ENCODE data around the gene TM6SF1.

TM6SF1 gene

GRCh38 chr15:83065431-83065830 lies 42.0 kb upstream of the TM6SF1 start:
- H3K27me3 ChIP-seq (ENCODE audit: insufficient read depth, low read length) = no peaks in the 10 kb centered on the region
- no peaks in the 10 kb centered on the region for H3K9me2 ChIP-seq (ENCODE audit: low read depth, low read length)
- H3K79me2 ChIP-seq (ENCODE audit: insufficient read depth, low read length) = peaks cover 63% of the 10 kb centered on the region
- peaks cover 6% of the 10 kb centered on the region; the same call in 1 of the 2 replicates for H3K9me3 ChIP-seq (ENCODE audit: low read length)
- peaks cover 6% of the 10 kb centered on the region; the same call in 1 of the 2 replicates for H3F3A ChIP-seq (ENCODE audit: insufficient read depth, low read length)
- peaks cover 52% of the 10 kb centered on the region for H3K4me1 ChIP-seq (ENCODE audit: insufficient read depth, low read length, severe bottlenecking)
- peak overlapping the region; percentile 92 for H3K9ac ChIP-seq (ENCODE audit: low read length)
- peaks cover 40% of the 10 kb centered on the region for H3K36me3 ChIP-seq (ENCODE audit: insufficient read depth, low read length)
- H3K4me2 ChIP-seq (ENCODE audit: low read length) = peak overlapping the region; percentile 86
- TF ChIP-seq EZH2 (IDR thresholded peaks at IDR 0.05; ENCODE audit: borderline replicate concordance, low read length) = no peak
- no peak for TF ChIP-seq CTCF (IDR thresholded peaks at IDR 0.05; ENCODE audit: low read length)
- no peak overlapping the region for H2AFZ ChIP-seq (ENCODE audit: low read length)
- peak overlapping the region; percentile 67 for H3K27ac ChIP-seq (ENCODE audit: low read depth, low read length, poor library complexity, severe bottlenecking)
- H4K20me1 ChIP-seq (ENCODE audit: insufficient read depth, low read length) = no peaks in the 10 kb centered on the region
- peak overlapping the region; percentile 89 for H3K4me3 ChIP-seq (ENCODE audit: low read depth, low read length, poor library complexity, severe bottlenecking)

- H3F3A ChIP-seq (ENCODE audit: insufficient read depth, low read length) = peaks cover 6% of the 10 kb centered on the region; the same call in 1 of the 2 replicates
- peaks cover 52% of the 10 kb centered on the region for H3K4me1 ChIP-seq (ENCODE audit: insufficient read depth, low read length, severe bottlenecking)
- H3K4me3 ChIP-seq (ENCODE audit: low read depth, low read length, poor library complexity, severe bottlenecking) = peak overlapping the region; percentile 89
- H3K27me3 ChIP-seq (ENCODE audit: insufficient read depth, low read length) = no peaks in the 10 kb centered on the region
- H3K9me3 ChIP-seq (ENCODE audit: low read length) = peaks cover 6% of the 10 kb centered on the region; the same call in 1 of the 2 replicates
- no peak for TF ChIP-seq EZH2 (IDR thresholded peaks at IDR 0.05; ENCODE audit: borderline replicate concordance, low read length)
- no peak for TF ChIP-seq CTCF (IDR thresholded peaks at IDR 0.05; ENCODE audit: low read length)
- H3K79me2 ChIP-seq (ENCODE audit: insufficient read depth, low read length) = peaks cover 56% of the 10 kb centered on the region
- H3K9ac ChIP-seq (ENCODE audit: low read length) = peak overlapping the region; percentile 92
- peak overlapping the region; percentile 86 for H3K4me2 ChIP-seq (ENCODE audit: low read length)
- H3K9me2 ChIP-seq (ENCODE audit: low read depth, low read length) = no peaks in the 10 kb centered on the region
- peaks cover 35% of the 10 kb centered on the region for H3K36me3 ChIP-seq (ENCODE audit: insufficient read depth, low read length)
- H4K20me1 ChIP-seq (ENCODE audit: insufficient read depth, low read length) = no peaks in the 10 kb centered on the region
- no peak overlapping the region for H2AFZ ChIP-seq (ENCODE audit: low read length)
- H3K27ac ChIP-seq (ENCODE audit: low read depth, low read length, poor library complexity, severe bottlenecking) = peak overlapping the region; percentile 67
These were observed 41.3 kb upstream of the TM6SF1 start for GRCh38 chr15:83066034-83066733.

GRCh38 chr15:83066734-83067637 lies 40.5 kb upstream of the TM6SF1 start, which contains the start of gene BTBD1:
TSS of gene BTBD1 (minus strand) at chr15:83067252. CDS start at chr15:83067151, 101 bp downstream.
- Histone ChIP-seq H3K9me2 (ENCODE audit: low read depth, low read length) (no peaks in the 10 kb centered on the region), H3F3A (ENCODE audit: insufficient read depth, low read length) (peaks cover 6% of the 10 kb centered on the region; the same call in 1 of the 2 replicates), H3K79me2 (ENCODE audit: insufficient read depth, low read length) (peaks cover 48% of the 10 kb centered on the region), H3K27ac (ENCODE audit: low read depth, low read length, poor library complexity, severe bottlenecking) (peak within 1 kb of the TSS; percentile 72), H3K27me3 (ENCODE audit: insufficient read depth, low read length) (no peaks in the 10 kb centered on the region), H3K36me3 (ENCODE audit: insufficient read depth, low read length) (peaks cover 27% of the 10 kb centered on the region), H3K4me1 (ENCODE audit: insufficient read depth, low read length, severe bottlenecking) (peaks cover 48% of the 10 kb centered on the region), H2AFZ (ENCODE audit: low read length) (peak within 1 kb of the TSS; percentile 97), H4K20me1 (ENCODE audit: insufficient read depth, low read length) (no peaks in the 10 kb centered on the region), H3K9me3 (ENCODE audit: low read length) (peaks cover 6% of the 10 kb centered on the region; the same call in 1 of the 2 replicates), H3K9ac (ENCODE audit: low read length) (peak within 1 kb of the TSS; percentile 92), H3K4me3 (ENCODE audit: low read depth, low read length, poor library complexity, severe bottlenecking) (peak within 1 kb of the TSS; percentile 89), H3K4me2 (ENCODE audit: low read length) (peak within 1 kb of the TSS; percentile 86)
- TF ChIP-seq CTCF (IDR thresholded peaks at IDR 0.05; ENCODE audit: low read length) (no peak), EZH2 (IDR thresholded peaks at IDR 0.05; ENCODE audit: borderline replicate concordance, low read length) (no peak)
